Coronary artery (tissue), 2 donors: ENCODE results near the gene FBLN1.
A peak's percentile ranks its signal among the peaks of the same experiment; 100 is the strongest.

Source experiments
- DNase-seq: peaks from one replicate; pipeline ENCODE4 v3.0.0-alpha.2; 2017; ENCODE audit warnings: low spot score
- H3K27ac ChIP-seq, 2 donors: fragments of 200-600 bp; sonication (generic); one replicate each; pipeline ENCODE4 v1.5.1; 2016 to 2019
- H3K4me3 ChIP-seq: fragments of 200-600 bp; sonication (generic); 2 replicates; pipeline ENCODE4 v1.5.1; 2016; ENCODE audit warnings: mild to moderate bottlenecking, moderate library complexity
- TF ChIP-seq, protein P1 (sequence below): fragments of 200-600 bp; sonication (generic); IDR thresholded peaks from one replicate; pipeline ENCODE4 v1.5.1; 2019; ENCODE audit warnings: antibody characterized with exemption

The FBLN1 gene

DNA sequence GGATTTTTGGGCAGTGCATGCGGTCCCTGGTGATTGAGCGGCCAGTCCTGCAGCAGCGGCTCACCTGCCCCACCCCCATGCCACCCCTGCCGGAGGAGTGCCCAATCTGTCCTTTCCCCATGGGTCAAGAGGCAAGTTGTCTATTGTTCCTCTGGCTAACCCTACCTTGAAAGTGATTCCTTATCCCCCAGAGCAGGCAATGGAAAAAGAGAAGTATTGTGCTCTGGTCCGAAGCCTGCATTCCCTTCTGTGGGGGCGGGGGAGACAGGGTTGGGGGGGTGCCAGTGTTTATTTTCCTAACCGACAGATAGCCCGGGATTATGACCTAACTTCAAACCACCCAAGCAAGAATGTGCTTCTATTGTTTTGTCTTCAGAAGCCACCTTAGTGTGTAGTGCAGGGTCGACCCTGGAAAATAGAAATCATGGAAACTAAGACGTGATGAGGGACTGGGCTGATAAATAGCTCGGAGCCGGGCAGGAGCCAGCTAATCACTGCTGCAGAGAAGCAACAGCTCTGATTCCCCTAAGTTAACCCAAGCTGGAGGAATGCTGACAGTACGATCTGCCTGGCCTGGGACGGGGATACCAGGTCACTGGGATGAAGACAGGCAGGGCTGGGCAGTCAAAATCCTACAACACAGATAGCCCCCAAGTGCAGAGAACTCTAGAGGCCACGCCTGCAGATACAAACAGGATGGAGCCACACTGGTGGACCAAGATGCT lies 130.3 kb downstream of the FBLN1 start:
- Histone ChIP-seq H3K27ac (no peak overlapping the region), H3K4me3 (no peak overlapping the region)
- TF ChIP-seq, protein P1, sequence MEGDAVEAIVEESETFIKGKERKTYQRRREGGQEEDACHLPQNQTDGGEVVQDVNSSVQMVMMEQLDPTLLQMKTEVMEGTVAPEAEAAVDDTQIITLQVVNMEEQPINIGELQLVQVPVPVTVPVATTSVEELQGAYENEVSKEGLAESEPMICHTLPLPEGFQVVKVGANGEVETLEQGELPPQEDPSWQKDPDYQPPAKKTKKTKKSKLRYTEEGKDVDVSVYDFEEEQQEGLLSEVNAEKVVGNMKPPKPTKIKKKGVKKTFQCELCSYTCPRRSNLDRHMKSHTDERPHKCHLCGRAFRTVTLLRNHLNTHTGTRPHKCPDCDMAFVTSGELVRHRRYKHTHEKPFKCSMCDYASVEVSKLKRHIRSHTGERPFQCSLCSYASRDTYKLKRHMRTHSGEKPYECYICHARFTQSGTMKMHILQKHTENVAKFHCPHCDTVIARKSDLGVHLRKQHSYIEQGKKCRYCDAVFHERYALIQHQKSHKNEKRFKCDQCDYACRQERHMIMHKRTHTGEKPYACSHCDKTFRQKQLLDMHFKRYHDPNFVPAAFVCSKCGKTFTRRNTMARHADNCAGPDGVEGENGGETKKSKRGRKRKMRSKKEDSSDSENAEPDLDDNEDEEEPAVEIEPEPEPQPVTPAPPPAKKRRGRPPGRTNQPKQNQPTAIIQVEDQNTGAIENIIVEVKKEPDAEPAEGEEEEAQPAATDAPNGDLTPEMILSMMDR: no peak
- no peak for DNase-seq

DNA sequence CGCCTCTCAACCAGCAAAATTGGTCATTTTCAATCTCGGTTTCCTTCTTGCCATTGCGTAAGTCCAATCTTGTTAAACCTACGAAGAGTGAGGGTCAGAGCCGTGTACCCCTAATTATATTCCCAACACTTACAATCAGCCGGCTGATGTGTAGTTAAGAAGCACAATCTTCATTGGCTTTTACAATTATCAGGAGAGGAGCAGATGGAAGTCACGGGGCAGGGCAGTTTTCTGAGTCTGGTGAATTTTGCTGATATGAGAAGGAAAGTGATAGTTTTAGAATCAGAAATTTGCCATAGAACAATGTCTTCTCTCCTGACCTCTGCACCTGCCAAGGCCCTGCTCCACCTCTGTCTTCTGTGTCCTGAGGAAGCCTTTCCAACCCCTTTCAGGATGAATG lies 134.0 kb downstream of the FBLN1 start:
- Histone ChIP-seq H3K4me3 (no peak overlapping the region), H3K27ac (no peak overlapping the region)
- TF ChIP-seq, protein P1: no peak
- DNase-seq: no peak

DNA sequence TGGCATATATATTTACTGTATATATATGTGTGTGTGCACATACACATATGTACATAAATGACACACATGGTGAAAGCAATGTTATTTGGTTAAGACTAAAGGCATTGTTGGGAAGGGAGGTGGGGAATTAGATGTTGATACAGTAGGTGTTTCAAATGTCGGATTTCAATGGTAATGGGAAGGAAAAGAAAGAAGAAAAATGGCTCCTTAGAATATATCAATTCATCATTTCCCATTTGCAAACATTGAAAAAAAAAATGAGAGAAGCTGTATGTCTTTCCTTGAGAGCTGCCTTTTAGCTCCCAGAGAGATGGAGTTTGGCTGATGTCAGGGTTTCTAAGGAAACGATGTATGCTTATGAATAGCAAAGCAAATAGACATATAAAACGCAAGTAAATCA lies 135.5 kb downstream of the FBLN1 start:
- H3K27ac ChIP-seq: no peak overlapping the region
- DNase-seq: no peak
- TF ChIP-seq, protein P1: no peak
- H3K4me3 ChIP-seq: no peak overlapping the region

DNA sequence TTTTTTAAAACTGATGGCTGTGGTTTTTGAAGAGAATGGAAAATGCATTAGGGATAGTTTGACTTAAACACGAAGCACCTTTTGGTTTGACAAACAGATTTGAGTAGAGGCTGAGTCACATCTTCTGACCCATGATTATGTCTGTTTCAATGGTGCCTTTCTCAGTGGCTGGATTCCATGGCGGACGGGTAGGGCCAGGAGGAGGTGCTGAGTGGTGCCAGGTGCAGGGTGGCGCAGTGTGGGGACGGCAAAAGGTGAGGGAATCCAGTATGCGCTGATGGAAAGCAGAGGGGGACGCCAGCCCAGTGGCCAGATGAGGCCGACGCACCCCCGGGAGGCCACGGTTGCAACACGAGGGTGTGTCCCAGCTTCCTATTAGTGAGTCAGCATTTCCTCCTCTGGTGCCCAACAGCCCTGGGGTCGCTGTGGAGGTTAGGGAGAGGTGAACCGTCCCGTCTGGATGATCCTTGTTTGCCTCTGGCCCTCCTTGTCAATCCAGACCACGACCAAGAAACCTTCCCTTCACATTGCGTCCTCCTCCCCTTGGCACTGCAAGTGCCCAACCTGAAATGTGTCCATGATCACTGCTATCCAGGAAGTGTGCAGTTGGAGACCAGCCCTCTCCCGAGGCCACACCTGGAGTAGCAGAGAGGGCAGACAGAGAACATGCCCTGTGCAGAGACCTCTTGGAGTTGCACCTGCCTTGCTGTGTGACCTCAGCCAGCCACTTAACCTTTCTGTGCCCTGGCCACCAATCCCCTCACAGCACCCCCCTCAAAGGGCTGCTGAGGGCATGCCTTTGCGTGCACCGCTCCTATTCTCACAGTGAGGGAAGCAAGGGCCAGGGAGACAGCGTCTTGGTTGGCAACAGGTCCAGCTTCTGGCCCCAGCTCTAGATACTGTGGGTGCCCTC lies 136.4 kb downstream of the FBLN1 start:
- TF ChIP-seq, protein P1: no peak
- peak overlapping the region in 1 of 2 donors; percentile 22 for H3K27ac ChIP-seq
- H3K4me3 ChIP-seq: peak overlapping the region; percentile 14
- no peak for DNase-seq

DNA sequence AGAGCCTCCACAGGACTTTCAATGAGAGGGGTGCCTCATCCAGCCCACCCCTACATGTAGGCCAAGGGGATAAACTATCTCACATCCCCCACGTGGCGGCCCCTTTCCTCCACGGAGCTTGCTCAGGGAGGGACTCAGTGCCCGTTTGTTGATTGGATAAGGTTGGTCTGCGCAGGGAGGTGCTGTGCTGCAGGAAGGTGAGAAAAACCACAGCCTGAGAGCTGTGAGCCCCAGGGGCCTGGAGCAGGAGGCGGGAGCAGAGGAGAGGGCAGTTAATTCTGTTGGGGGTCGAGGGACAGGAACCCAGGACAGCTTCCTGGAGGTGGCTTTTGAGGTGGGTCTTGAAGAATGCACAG lies 137.0 kb downstream of the FBLN1 start:
- Histone ChIP-seq H3K4me3 (no peak overlapping the region), H3K27ac (peak overlapping the region in 1 of 2 donors; percentile 22)
- TF ChIP-seq, protein P1: no peak
- no peak for DNase-seq

DNA sequence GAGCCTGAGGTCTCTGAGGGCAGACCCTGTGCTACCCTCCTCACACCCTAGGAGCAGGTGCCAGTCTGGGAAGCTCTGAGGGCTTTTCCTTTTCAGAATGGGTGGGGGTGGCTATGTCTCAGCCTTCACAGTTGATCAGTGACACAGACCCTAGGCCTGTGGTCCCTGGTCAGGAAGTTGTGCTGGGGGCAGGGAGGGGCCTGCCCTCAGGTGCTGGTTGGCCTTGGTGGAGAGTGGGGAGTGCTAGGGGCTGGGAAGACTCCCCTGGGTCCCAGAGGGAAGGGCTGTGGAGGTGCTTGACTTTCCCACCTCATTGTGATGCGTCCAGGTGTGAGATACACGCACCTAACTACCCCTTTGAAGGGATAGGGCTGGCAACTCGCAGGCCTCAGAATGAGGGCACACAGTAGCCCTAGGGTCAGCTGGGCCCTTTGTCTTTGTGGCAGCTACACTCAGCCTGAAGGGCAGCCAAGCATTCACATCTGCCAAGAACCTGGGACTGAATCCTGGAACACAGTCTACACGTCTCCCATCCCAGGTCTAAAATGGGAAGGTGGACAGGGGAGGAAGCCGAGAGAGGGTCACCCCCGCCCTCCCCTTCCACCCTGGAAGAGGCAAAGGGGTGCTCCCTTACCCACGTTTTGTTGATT lies 137.7 kb downstream of the FBLN1 start:
- Histone ChIP-seq H3K4me3 (no peak overlapping the region), H3K27ac (no peak overlapping the region)
- TF ChIP-seq, protein P1: no peak
- no peak for DNase-seq
